ENCODE results near the gene NPTX2. TPM values are rescaled to one million over a fixed set of nuclear protein-coding genes. Genes with fewer than 3 reads are reported as not detected.

Gene NPTX2
- total and polyA plus RNA-seq, 5 experiments from 2014 or later, result not detected

GRCh38 chr7:98662289-98662688, 45.2 kb downstream of the NPTX2 start:
- Mint-ChIP-seq H3K4me3 (no peak overlapping the region), H3K27me3 (peaks cover 0 to 13% (median 4%) of the 10 kb centered on the region in 5 donors), H3K36me3 (no peaks in the 10 kb centered on the region), H3K4me1 (no peaks in the 10 kb centered on the region), H3K9me3 (peaks cover 0 to 20% (median 12%) of the 10 kb centered on the region in 9 donors), H3K27ac (no peak overlapping the region)
- POLR2A ChIA-PET, result no interaction called here
- ATAC-seq (no peak), DNase-seq (no peak)

DNA sequence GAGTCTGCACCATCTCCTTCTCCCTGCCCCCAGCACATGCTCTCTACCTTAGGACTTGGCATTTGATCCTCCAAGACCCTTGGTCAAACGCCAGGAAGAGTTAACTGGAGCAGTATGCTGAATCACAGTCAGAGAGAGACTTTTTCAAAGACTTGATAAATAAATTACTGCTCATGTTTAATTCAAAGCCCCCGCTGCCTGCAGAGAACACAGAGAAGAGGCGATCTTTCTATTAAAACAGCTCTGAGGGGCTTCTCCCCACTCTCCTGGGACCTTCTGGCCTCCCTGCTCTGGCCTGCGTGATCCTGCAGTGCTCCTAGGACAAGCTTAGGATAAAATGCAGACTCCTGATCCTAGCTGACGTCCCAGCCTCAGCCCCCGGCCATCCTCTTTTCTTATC, 47.8 kb downstream of the NPTX2 start:
- POLR2A ChIA-PET, result no interaction called here
- Mint-ChIP-seq H3K4me3 (no peak overlapping the region), H3K36me3 (no peaks in the 10 kb centered on the region), H3K27ac (peak overlapping the region in 2 of 10 donors; percentile 31 to 46), H3K27me3 (peaks cover 0 to 13% (median 4%) of the 10 kb centered on the region in 5 donors), H3K4me1 (no peaks in the 10 kb centered on the region), H3K9me3 (peaks cover 0 to 20% (median 12%) of the 10 kb centered on the region in 9 donors)
- DNase-seq (no peak), ATAC-seq (no peak)

GRCh38 chr7:98668255-98668654, 51.2 kb downstream of the NPTX2 start:
- no peaks in the 10 kb centered on the region for H3K36me3 Mint-ChIP-seq
- ATAC-seq (no peak), DNase-seq (no peak)
- POLR2A ChIA-PET, result no interaction called here
- H3K27me3 Mint-ChIP-seq, result peaks cover 0 to 16% (median 4%) of the 10 kb centered on the region in 5 donors
- H3K27ac Mint-ChIP-seq, result no peak overlapping the region
- no peaks in the 10 kb centered on the region for H3K4me1 Mint-ChIP-seq
- H3K9me3 Mint-ChIP-seq, result peaks cover under 1 to 25% (median 18%) of the 10 kb centered on the region in 9 donors
- no peak overlapping the region for H3K4me3 Mint-ChIP-seq

DNA sequence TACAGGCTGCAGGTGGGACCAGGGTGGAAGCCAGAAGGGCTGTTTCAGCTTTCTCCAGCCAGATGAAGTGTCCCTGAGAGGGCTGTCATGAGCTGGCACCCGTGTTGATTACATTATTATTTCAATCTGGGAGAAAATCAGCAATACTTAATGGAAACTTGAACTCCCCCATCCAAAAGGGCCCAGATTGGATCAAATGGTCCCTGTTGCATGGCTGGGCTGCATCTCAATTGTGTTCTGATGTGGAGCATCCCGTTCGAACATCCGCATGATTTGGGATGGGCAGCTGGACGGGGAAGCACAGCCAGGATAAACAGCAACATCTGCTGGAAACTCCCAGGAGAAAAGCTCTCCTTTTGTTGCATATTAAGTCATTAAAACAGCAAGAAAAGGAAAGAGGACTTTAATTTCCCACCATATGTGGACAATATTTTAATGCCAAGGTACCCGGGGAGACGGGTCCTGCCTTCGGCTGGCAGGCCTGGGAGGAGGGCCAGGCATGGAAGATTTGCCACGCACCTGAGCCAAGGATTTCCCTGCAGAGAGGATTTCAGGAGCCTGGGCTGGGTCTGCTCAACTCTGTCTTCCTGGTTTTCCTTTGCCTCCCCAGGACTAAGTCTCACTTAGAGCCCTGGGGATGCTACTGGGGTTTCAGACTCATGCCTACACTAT, 52.4 kb downstream of the NPTX2 start:
- Mint-ChIP-seq H3K9me3 (peaks cover 0 to 17% (median 12%) of the 10 kb centered on the region in 9 donors), H3K36me3 (no peaks in the 10 kb centered on the region), H3K4me3 (no peak overlapping the region), H3K27me3 (peaks cover 0 to 12% (median 4%) of the 10 kb centered on the region in 5 donors), H3K4me1 (no peaks in the 10 kb centered on the region), H3K27ac (no peak overlapping the region)
- POLR2A ChIA-PET, result no interaction called here
- DNase-seq (no peak), ATAC-seq (no peak)

DNA sequence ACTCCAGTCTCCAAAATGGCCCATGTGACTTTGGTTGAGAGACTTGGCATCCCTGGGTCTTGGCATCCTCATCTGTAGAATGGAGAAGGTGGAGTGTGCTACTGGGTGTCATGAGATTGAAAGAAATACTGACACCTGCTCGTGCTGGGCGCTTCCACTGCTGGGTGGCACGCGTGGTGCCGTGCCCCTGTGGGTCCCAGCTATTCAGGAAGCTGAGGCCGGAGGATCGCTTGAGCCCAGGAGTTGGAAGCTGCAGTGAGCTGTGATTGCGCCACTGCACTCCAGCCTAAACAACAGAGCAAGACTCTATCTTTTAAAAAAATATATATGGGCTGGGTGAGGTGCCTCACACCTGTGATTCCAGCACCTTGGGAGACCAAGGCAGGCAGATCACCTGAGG, 53.1 kb downstream of the NPTX2 start:
- H3K9me3 Mint-ChIP-seq, result peaks cover 0 to 14% (median 7%) of the 10 kb centered on the region in 9 donors
- H3K4me1 Mint-ChIP-seq, result no peaks in the 10 kb centered on the region
- no peak overlapping the region for H3K27ac Mint-ChIP-seq
- H3K4me3 Mint-ChIP-seq, result no peak overlapping the region
- H3K27me3 Mint-ChIP-seq, result peaks cover 0 to 6% (median 1%) of the 10 kb centered on the region in 5 donors
- H3K36me3 Mint-ChIP-seq, result no peaks in the 10 kb centered on the region
- DNase-seq (no peak), ATAC-seq (no peak)
- POLR2A ChIA-PET, result no interaction called here

GRCh38 chr7:98671733-98672331, 54.7 kb downstream of the NPTX2 start:
- Mint-ChIP-seq H3K27me3 (peaks cover 0 to 4% (median 3%) of the 10 kb centered on the region in 5 donors), H3K36me3 (no peaks in the 10 kb centered on the region)
- no peak for DNase-seq

DNA sequence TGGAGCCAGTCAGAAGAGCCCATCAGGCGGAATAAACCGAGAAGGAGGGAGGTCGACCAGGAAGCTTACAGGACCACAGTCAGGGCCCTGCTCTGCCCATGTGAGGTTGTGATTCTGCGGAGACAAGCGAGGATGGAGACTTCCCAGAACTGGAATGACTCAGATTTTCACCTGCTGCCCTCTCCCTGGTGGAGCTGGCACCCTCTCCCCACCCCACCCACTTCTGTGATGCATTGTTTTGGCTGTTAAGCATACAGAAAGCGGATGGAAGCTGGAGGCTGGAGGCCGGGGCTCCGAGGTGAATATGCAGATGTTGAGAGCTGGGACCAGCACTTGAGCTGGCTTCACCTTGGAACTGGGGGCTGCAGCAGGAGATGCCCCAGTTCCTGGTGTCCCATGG, 57.4 kb downstream of the NPTX2 start:
- H3K4me3 Mint-ChIP-seq, result no peak overlapping the region
- POLR2A ChIA-PET, result no interaction called here
- no peak overlapping the region for H3K27ac Mint-ChIP-seq
- H3K4me1 Mint-ChIP-seq, result no peaks in the 10 kb centered on the region
- H3K27me3 Mint-ChIP-seq, result peaks cover 4 to 9% (median 5%) of the 10 kb centered on the region in 5 donors
- DNase-seq (no peak), ATAC-seq (no peak)
- H3K36me3 Mint-ChIP-seq, result no peaks in the 10 kb centered on the region
- H3K9me3 Mint-ChIP-seq, result peaks cover 0 to 25% (median 10%) of the 10 kb centered on the region in 9 donors

More at GRCh38 chr7:98671733-98672331, 54.7 kb downstream of the NPTX2 start:
- Mint-ChIP-seq H3K27ac (no peak overlapping the region), H3K4me3 (no peak overlapping the region), H3K4me1 (no peaks in the 10 kb centered on the region), H3K9me3 (peaks cover 0 to 14% (median 7%) of the 10 kb centered on the region in 9 donors)
- POLR2A ChIA-PET, result no interaction called here
- ATAC-seq, result no peak

GRCh38 chr7:98674881-98675280, 57.8 kb downstream of the NPTX2 start:
- POLR2A ChIA-PET, result no interaction called here
- DNase-seq, result no peak
- H3K9me3 Mint-ChIP-seq, result peaks cover 0 to 25% (median 10%) of the 10 kb centered on the region in 9 donors
- no peaks in the 10 kb centered on the region for H3K4me1 Mint-ChIP-seq
- peaks cover 4 to 9% (median 7%) of the 10 kb centered on the region in 5 donors for H3K27me3 Mint-ChIP-seq
- no peaks in the 10 kb centered on the region for H3K36me3 Mint-ChIP-seq
- ATAC-seq, result no peak
- H3K27ac Mint-ChIP-seq, result no peak overlapping the region
- no peak overlapping the region for H3K4me3 Mint-ChIP-seq

- no peak overlapping the region for H3K4me3 Mint-ChIP-seq
- ATAC-seq, result no peak
- H3K36me3 Mint-ChIP-seq, result peaks cover 0 to 8% (median 0%) of the 10 kb centered on the region in 3 donors
- peaks cover 8 to 19% (median 15%) of the 10 kb centered on the region in 5 donors for H3K27me3 Mint-ChIP-seq
- no peak overlapping the region for H3K27ac Mint-ChIP-seq
- DNase-seq, result no peak
- peaks cover 0 to 13% (median 5%) of the 10 kb centered on the region in 9 donors for H3K9me3 Mint-ChIP-seq
- POLR2A ChIA-PET, result no interaction called here
- H3K4me1 Mint-ChIP-seq, result no peaks in the 10 kb centered on the region
Measured at GRCh38 chr7:98678215-98678614, 61.1 kb downstream of the NPTX2 start.

Other genes starting within 250 kb of the NPTX2 start
- under 1 TPM; 0.44 to 0.47 TPM for gene BAIAP2L1, start 216.2 kb upstream of the NPTX2 start, total RNA-seq
- gene BAIAP2L1, start 216.2 kb upstream of the NPTX2 start, polyA plus RNA-seq, result under 1 TPM; 0.06 to 0.85 (median 0.34) TPM